OCI-LY1 (cell line): ENCODE data around the gene EHD2.

ENCODE experiments used
- EZH2 ChIP-seq: fragments of 200-600 bp; sonication (generic), shearing (Covaris generic); IDR thresholded peaks from 2 replicates; pipeline ENCODE4 v1.8.0; 2017; ENCODE audit warnings: borderline replicate concordance, mixed run types, mild to moderate bottlenecking, antibody characterized with exemption, low read length, moderate library complexity, mixed read lengths
- TF ChIP-seq, protein P1 (sequence below): fragments of 200-600 bp; sonication (generic), shearing (Covaris generic); IDR thresholded peaks from 2 replicates; pipeline ENCODE4 v1.5.1; 2017; ENCODE audit warnings: mild to moderate bottlenecking, antibody characterized with exemption, low read length, moderate library complexity, mixed read lengths

DNA sequence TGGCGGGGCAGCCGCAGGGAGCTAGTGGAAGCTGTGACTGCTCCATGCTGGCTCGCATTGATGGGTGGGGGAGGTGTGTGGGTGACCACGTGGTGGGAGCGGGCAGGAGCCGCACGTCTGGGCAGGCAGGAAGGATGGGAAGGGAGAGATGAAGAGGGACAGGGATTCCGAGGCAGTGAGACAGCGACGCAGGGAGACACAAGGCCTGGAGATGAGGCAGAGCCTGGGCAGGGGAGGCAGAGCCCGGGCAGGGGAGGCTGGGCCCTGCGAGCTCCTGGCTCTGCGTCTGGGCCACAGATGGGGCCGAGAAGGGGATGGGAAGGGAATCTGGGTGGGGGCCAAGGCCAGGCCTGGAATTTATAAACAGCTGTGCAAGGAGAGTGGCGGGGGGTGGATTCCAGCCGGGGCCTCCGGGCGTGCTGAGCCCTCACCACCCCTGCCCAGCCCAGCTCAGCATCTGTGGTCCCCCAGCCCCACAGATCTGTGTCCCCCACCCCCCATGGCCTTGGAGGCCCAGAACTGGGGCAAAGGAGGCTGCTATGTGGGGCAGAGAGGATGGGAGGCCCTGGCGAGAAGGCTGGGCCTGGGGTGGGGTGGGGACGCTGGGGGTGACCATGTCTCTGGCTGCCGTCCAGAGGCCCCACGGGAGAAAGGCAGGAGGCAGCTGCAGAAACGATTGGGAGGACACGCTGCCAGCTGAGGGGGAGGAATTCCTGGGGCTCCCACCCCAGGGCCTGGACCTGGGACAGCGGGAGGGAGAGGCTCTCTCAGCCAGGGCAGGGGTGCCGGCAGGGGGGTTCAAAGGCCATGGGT is 6.0 kb downstream of the EHD2 start:
- TF ChIP-seq, protein P1, sequence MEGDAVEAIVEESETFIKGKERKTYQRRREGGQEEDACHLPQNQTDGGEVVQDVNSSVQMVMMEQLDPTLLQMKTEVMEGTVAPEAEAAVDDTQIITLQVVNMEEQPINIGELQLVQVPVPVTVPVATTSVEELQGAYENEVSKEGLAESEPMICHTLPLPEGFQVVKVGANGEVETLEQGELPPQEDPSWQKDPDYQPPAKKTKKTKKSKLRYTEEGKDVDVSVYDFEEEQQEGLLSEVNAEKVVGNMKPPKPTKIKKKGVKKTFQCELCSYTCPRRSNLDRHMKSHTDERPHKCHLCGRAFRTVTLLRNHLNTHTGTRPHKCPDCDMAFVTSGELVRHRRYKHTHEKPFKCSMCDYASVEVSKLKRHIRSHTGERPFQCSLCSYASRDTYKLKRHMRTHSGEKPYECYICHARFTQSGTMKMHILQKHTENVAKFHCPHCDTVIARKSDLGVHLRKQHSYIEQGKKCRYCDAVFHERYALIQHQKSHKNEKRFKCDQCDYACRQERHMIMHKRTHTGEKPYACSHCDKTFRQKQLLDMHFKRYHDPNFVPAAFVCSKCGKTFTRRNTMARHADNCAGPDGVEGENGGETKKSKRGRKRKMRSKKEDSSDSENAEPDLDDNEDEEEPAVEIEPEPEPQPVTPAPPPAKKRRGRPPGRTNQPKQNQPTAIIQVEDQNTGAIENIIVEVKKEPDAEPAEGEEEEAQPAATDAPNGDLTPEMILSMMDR, result no peak
- no peak for TF ChIP-seq EZH2
